ENCODE measurements around the gene COL20A1. TPM values are rescaled to one million over a fixed set of nuclear protein-coding genes. Genes with fewer than 3 reads are reported as not detected.

COL20A1 gene
- total RNA-seq, 1 donor from 2014 or later, result 0.25 TPM

- no peaks in the 10 kb centered on the region for H3K27me3 Mint-ChIP-seq (ENCODE audit: low read depth)
- no peak overlapping the region for H3K4me3 Mint-ChIP-seq
- H3K4me1 Mint-ChIP-seq, result peaks cover 3% of the 10 kb centered on the region
- no peak for TF ChIP-seq CTCF (IDR thresholded peaks at IDR 0.05; ENCODE audit: unreplicated experiment)
- DNase-seq (ENCODE audit: low spot score in 2 of 2, unreplicated experiment in 2 of 2), result no peak
- no peak overlapping the region for H3K27ac Mint-ChIP-seq
- H3K9me3 Mint-ChIP-seq, result no peaks in the 10 kb centered on the region
- no peaks in the 10 kb centered on the region for H3K36me3 Mint-ChIP-seq
Measured at GRCh38 chr20:63314015-63314471, 21.1 kb downstream of the COL20A1 start.

GRCh38 chr20:63314566-63315239, 21.7 kb downstream of the COL20A1 start:
- H3K4me3 Mint-ChIP-seq, result no peak overlapping the region
- peaks cover 1% of the 10 kb centered on the region for H3K4me1 Mint-ChIP-seq
- H3K27ac Mint-ChIP-seq, result no peak overlapping the region
- DNase-seq (ENCODE audit: low spot score in 2 of 2, unreplicated experiment in 2 of 2), result no peak
- no peak for TF ChIP-seq CTCF (IDR thresholded peaks at IDR 0.05; ENCODE audit: unreplicated experiment)
- no peaks in the 10 kb centered on the region for H3K9me3 Mint-ChIP-seq
- no peaks in the 10 kb centered on the region for H3K36me3 Mint-ChIP-seq
- H3K27me3 Mint-ChIP-seq (ENCODE audit: low read depth), result no peaks in the 10 kb centered on the region

- Mint-ChIP-seq H3K4me3 (no peak overlapping the region), H3K27ac (no peak overlapping the region), H3K9me3 (no peaks in the 10 kb centered on the region), H3K36me3 (no peaks in the 10 kb centered on the region), H3K27me3 (ENCODE audit: low read depth) (no peaks in the 10 kb centered on the region), H3K4me1 (no peaks in the 10 kb centered on the region)
- no peak for TF ChIP-seq CTCF (IDR thresholded peaks at IDR 0.05; ENCODE audit: unreplicated experiment)
- no peak for DNase-seq (ENCODE audit: low spot score in 2 of 2, unreplicated experiment in 2 of 2)
Measured at GRCh38 chr20:63315240-63315689, 22.3 kb downstream of the COL20A1 start.

GRCh38 chr20:63315731-63316491, 22.9 kb downstream of the COL20A1 start:
- H3K9me3 Mint-ChIP-seq, result no peaks in the 10 kb centered on the region
- H3K4me3 Mint-ChIP-seq, result no peak overlapping the region
- H3K36me3 Mint-ChIP-seq, result no peaks in the 10 kb centered on the region
- TF ChIP-seq CTCF (IDR thresholded peaks at IDR 0.05; ENCODE audit: unreplicated experiment), result no peak
- peaks cover under 1% of the 10 kb centered on the region for H3K4me1 Mint-ChIP-seq
- no peak overlapping the region for H3K27ac Mint-ChIP-seq
- H3K27me3 Mint-ChIP-seq (ENCODE audit: low read depth), result no peaks in the 10 kb centered on the region
- DNase-seq (ENCODE audit: low spot score in 2 of 2, unreplicated experiment in 2 of 2), result no peak

- DNase-seq (ENCODE audit: low spot score in 2 of 2, unreplicated experiment in 2 of 2), result no peak
- Mint-ChIP-seq H3K27ac (no peak overlapping the region), H3K4me3 (no peak overlapping the region), H3K9me3 (no peaks in the 10 kb centered on the region), H3K27me3 (ENCODE audit: low read depth) (no peaks in the 10 kb centered on the region), H3K36me3 (no peaks in the 10 kb centered on the region), H3K4me1 (peaks cover 5% of the 10 kb centered on the region)
- no peak for TF ChIP-seq CTCF (IDR thresholded peaks at IDR 0.05; ENCODE audit: unreplicated experiment)
Measured at GRCh38 chr20:63316502-63316921, 23.5 kb downstream of the COL20A1 start.
